Subcutaneous adipose tissue (tissue), 4 donors: ENCODE data around the gene MIPOL1. TPM values are rescaled to one million over a fixed set of nuclear protein-coding genes. Genes with fewer than 3 reads are reported as not detected.

ENCODE experiments used
- CTCF ChIP-seq: fragments of 450-650 bp; IDR thresholded peaks from one replicate; pipeline ENCODE4 v1.5.1; 2016; ENCODE audit warnings: low read depth, mild to moderate bottlenecking, control low read depth, antibody characterized with exemption, moderate library complexity
- total RNA-seq, 4 donors: library from RNA; depleted of rRNA; stranded (reverse); fragments of >200 nt; gene quantifications; one replicate each; pipeline ENCODE4 v1.1.0, GENCODE V29; 2016

The MIPOL1 gene
- total RNA-seq, 4 donors from 2014 or later = 7.6 to 20.9 (median 11.1) TPM

GRCh38 chr14:37234222-37234621, 36.5 kb downstream of the MIPOL1 start:
- no peak for TF ChIP-seq CTCF

- no peak for TF ChIP-seq CTCF
Measured at GRCh38 chr14:37237094-37237493, 39.4 kb downstream of the MIPOL1 start.

GRCh38 chr14:37237735-37238200, 40.0 kb downstream of the MIPOL1 start:
- TF ChIP-seq CTCF = no peak

GRCh38 chr14:37241198-37241597, 43.5 kb downstream of the MIPOL1 start:
- no peak for TF ChIP-seq CTCF

- no peak for TF ChIP-seq CTCF
Measured at GRCh38 chr14:37246427-37246829, 48.7 kb downstream of the MIPOL1 start.

GRCh38 chr14:37247791-37248461, 50.2 kb downstream of the MIPOL1 start:
- TF ChIP-seq CTCF = no peak

- no peak for TF ChIP-seq CTCF
Measured at GRCh38 chr14:37251775-37252174, 54.0 kb downstream of the MIPOL1 start.
